Astrocyte (in vitro differentiated cells and primary cell): ENCODE measurements around the gene PPP4R4. TPM values are rescaled to one million over a fixed set of nuclear protein-coding genes. Genes with fewer than 3 reads are reported as not detected.

Experiments
- DNase-seq: peaks from one replicate; pipeline ENCODE4 v3.0.0-alpha.2; 2010; ENCODE audit warnings: low read depth
- FAIRE-seq: peaks from 2 replicates; lab custom pipeline; 2011; peaks lifted over from hg19 to GRCh38; lab: Jason Lieb, UNC
- H2AFZ ChIP-seq: 2 replicates; pipeline ENCODE4 v1.6.0; 2012; ENCODE audit warnings: low read depth, low read length, inconsistent platforms
- H3K27ac ChIP-seq: 2 replicates; pipeline ENCODE4 v1.5.1; 2011; ENCODE audit warnings: low read depth, low read length, inconsistent platforms
- H3K27me3 ChIP-seq: 2 replicates; pipeline ENCODE4 v1.6.0; 2011; ENCODE audit warnings: low read length, inconsistent platforms; ENCODE audit not compliant: insufficient read depth
- H3K36me3 ChIP-seq: 2 replicates; pipeline ENCODE4 v1.5.1; 2011; ENCODE audit warnings: low read length, inconsistent platforms; ENCODE audit not compliant: insufficient read depth
- H3K4me1 ChIP-seq: 2 replicates; pipeline ENCODE4 v1.5.1; 2011; ENCODE audit warnings: low read length, inconsistent platforms; ENCODE audit not compliant: insufficient read depth
- H3K4me2 ChIP-seq: 2 replicates; pipeline ENCODE4 v1.6.0; 2012; ENCODE audit warnings: low read length, inconsistent platforms
- H3K4me3 ChIP-seq: 2 replicates; pipeline ENCODE4 v1.5.1; 2011; ENCODE audit warnings: low read depth, mild to moderate bottlenecking, low read length, inconsistent platforms; ENCODE audit not compliant: insufficient read depth
- H3K79me2 ChIP-seq: 2 replicates; pipeline ENCODE4 v1.6.0; 2012; ENCODE audit warnings: mild to moderate bottlenecking, low read length, inconsistent platforms; ENCODE audit not compliant: insufficient read depth
- H3K9ac ChIP-seq: 2 replicates; pipeline ENCODE4 v1.6.0; 2012; ENCODE audit warnings: mild to moderate bottlenecking, low read length, inconsistent platforms
- H3K9me3 ChIP-seq: 2 replicates; pipeline ENCODE4 v1.5.1; 2012; ENCODE audit warnings: low read depth, mild to moderate bottlenecking, low read length, inconsistent platforms; ENCODE audit not compliant: insufficient read depth
- H4K20me1 ChIP-seq: 2 replicates; pipeline ENCODE4 v1.6.0; 2012; ENCODE audit warnings: low read length, inconsistent platforms; ENCODE audit not compliant: insufficient read depth
- H3K27ac Mint-ChIP-seq: one replicate; pipeline ENCODE4 v1.8.0; 2021; ENCODE audit warnings: mild to moderate bottlenecking, mixed read lengths; ENCODE audit not compliant: unreplicated experiment
- H3K27me3 Mint-ChIP-seq: one replicate; pipeline ENCODE4 v1.8.0; 2021; ENCODE audit warnings: low read depth, mixed read lengths; ENCODE audit not compliant: unreplicated experiment
- H3K36me3 Mint-ChIP-seq: one replicate; pipeline ENCODE4 v1.8.0; 2021; ENCODE audit warnings: low read depth, mixed read lengths; ENCODE audit not compliant: unreplicated experiment
- H3K4me1 Mint-ChIP-seq: one replicate; pipeline ENCODE4 v1.8.0; 2021; ENCODE audit warnings: low read depth, mixed read lengths; ENCODE audit not compliant: unreplicated experiment
- H3K4me3 Mint-ChIP-seq: one replicate; pipeline ENCODE4 v1.8.0; 2021; ENCODE audit warnings: mild to moderate bottlenecking, moderate library complexity, mixed read lengths; ENCODE audit not compliant: unreplicated experiment
- H3K9me3 Mint-ChIP-seq: one replicate; pipeline ENCODE4 v1.8.0; 2021; ENCODE audit warnings: mild to moderate bottlenecking, mixed read lengths; ENCODE audit not compliant: unreplicated experiment
- EZH2 ChIP-seq: IDR thresholded peaks from 2 replicates; pipeline ENCODE4 v1.6.1; 2012; ENCODE audit warnings: mild to moderate bottlenecking, low read length, inconsistent platforms; ENCODE audit not compliant: insufficient read depth
- total RNA-seq: library from RNA; stranded (reverse); gene quantifications from 2 replicates; pipeline ENCODE4 v1.2.1, GENCODE V29; 2021
- TF ChIP-seq, protein P1 (sequence below): IDR thresholded peaks from 2 replicates; pipeline ENCODE4 v1.5.1; 2011; ENCODE audit warnings: low read depth, mild to moderate bottlenecking, inconsistent platforms, low read length, moderate library complexity; ENCODE audit not compliant: insufficient read depth

The PPP4R4 gene
- total RNA-seq, 1 donor from 2014 or later = 6.0 TPM

DNA sequence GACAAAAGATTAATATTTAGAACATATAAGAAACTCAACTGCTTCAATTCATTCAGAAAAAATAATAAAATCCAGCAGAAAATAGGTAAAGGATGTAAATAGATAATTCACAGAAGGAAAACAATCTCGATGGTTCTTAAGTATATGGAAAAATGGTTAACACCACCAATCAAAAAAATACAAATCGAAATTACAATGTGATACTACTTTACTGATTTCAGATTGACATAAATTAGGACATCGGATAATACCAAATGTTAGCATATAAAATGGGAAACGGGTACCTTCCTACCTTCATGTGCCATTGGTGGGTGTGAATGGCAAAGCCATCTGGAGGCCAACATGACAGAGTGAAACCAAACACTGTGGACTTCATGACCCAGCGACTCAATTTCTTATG lies 1.6 kb upstream of the PPP4R4 start:
- Histone ChIP-seq H3K36me3 (no peaks in the 10 kb centered on the region), H4K20me1 (no peaks in the 10 kb centered on the region), H3K4me3 (no peak overlapping the region), H3K79me2 (no peaks in the 10 kb centered on the region), H2AFZ (no peak overlapping the region), H3K27me3 (peaks cover 24% of the 10 kb centered on the region), H3K4me1 (no peaks in the 10 kb centered on the region), H3K4me2 (no peak overlapping the region), H3K9me3 (no peaks in the 10 kb centered on the region), H3K27ac (no peak overlapping the region), H3K9ac (no peak overlapping the region)
- Mint-ChIP-seq H3K4me3 (peak overlapping the region; percentile 88), H3K4me1 (peaks cover 2% of the 10 kb centered on the region), H3K36me3 (no peaks in the 10 kb centered on the region), H3K27ac (no peak overlapping the region), H3K27me3 (no peaks in the 10 kb centered on the region), H3K9me3 (no peaks in the 10 kb centered on the region)
- no peak for DNase-seq
- no peak for FAIRE-seq
- TF ChIP-seq, protein P1, sequence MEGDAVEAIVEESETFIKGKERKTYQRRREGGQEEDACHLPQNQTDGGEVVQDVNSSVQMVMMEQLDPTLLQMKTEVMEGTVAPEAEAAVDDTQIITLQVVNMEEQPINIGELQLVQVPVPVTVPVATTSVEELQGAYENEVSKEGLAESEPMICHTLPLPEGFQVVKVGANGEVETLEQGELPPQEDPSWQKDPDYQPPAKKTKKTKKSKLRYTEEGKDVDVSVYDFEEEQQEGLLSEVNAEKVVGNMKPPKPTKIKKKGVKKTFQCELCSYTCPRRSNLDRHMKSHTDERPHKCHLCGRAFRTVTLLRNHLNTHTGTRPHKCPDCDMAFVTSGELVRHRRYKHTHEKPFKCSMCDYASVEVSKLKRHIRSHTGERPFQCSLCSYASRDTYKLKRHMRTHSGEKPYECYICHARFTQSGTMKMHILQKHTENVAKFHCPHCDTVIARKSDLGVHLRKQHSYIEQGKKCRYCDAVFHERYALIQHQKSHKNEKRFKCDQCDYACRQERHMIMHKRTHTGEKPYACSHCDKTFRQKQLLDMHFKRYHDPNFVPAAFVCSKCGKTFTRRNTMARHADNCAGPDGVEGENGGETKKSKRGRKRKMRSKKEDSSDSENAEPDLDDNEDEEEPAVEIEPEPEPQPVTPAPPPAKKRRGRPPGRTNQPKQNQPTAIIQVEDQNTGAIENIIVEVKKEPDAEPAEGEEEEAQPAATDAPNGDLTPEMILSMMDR = no peak
- no peak for TF ChIP-seq EZH2

GRCh38 chr14:94173471-94173884 lies 644 bp upstream of the PPP4R4 start:
- DNase-seq (no peak), FAIRE-seq (no peak)
- H3K4me3 ChIP-seq = peak overlapping the region; percentile 62
- peak overlapping the region; percentile 88 for H3K4me3 Mint-ChIP-seq
- no peaks in the 10 kb centered on the region for H3K27me3 Mint-ChIP-seq
- H3K9me3 ChIP-seq = no peaks in the 10 kb centered on the region
- H3K4me1 ChIP-seq = no peaks in the 10 kb centered on the region
- no peaks in the 10 kb centered on the region for H4K20me1 ChIP-seq
- peak overlapping the region; percentile 89 for H3K4me2 ChIP-seq
- H3K9ac ChIP-seq = peak overlapping the region; percentile 63
- no peak overlapping the region for H3K27ac ChIP-seq
- H3K36me3 Mint-ChIP-seq = no peaks in the 10 kb centered on the region
- peak overlapping the region; percentile 61 for H2AFZ ChIP-seq
- peak overlapping the region; percentile 79 for H3K27ac Mint-ChIP-seq
- TF ChIP-seq, protein P1 = no peak
- TF ChIP-seq EZH2 = no peak
- H3K9me3 Mint-ChIP-seq = no peaks in the 10 kb centered on the region
- no peaks in the 10 kb centered on the region for H3K79me2 ChIP-seq
- peaks cover 29% of the 10 kb centered on the region for H3K27me3 ChIP-seq
- peaks cover 2% of the 10 kb centered on the region for H3K4me1 Mint-ChIP-seq
- H3K36me3 ChIP-seq = no peaks in the 10 kb centered on the region

- no peaks in the 10 kb centered on the region for H3K79me2 ChIP-seq
- H3K36me3 ChIP-seq = no peaks in the 10 kb centered on the region
- H3K4me2 ChIP-seq = peak overlapping the region; percentile 86
- peaks cover 29% of the 10 kb centered on the region for H3K27me3 ChIP-seq
- DNase-seq = no peak
- peak overlapping the region; percentile 53 for H3K4me3 ChIP-seq
- peak overlapping the region; percentile 52 for H3K9ac ChIP-seq
- H3K9me3 Mint-ChIP-seq = no peaks in the 10 kb centered on the region
- H4K20me1 ChIP-seq = no peaks in the 10 kb centered on the region
- no peaks in the 10 kb centered on the region for H3K27me3 Mint-ChIP-seq
- H2AFZ ChIP-seq = peak overlapping the region; percentile 70
- no peak overlapping the region for H3K27ac ChIP-seq
- TF ChIP-seq, protein P1 = no peak
- TF ChIP-seq EZH2 = no peak
- peaks cover 5% of the 10 kb centered on the region for H3K4me1 Mint-ChIP-seq
- H3K4me3 Mint-ChIP-seq = peak overlapping the region; percentile 85
- no peak overlapping the region for H3K27ac Mint-ChIP-seq
- H3K36me3 Mint-ChIP-seq = no peaks in the 10 kb centered on the region
- FAIRE-seq = no peak
- no peaks in the 10 kb centered on the region for H3K4me1 ChIP-seq
- no peaks in the 10 kb centered on the region for H3K9me3 ChIP-seq
Observed at GRCh38 chr14:94174604-94175010, 485 bp downstream of the PPP4R4 start.
